Upper lobe of right lung (tissue), 1 donor: ENCODE data around the gene CRAT. TPM values are rescaled to one million over a fixed set of nuclear protein-coding genes. Genes with fewer than 3 reads are reported as not detected.

Experiments used
- ATAC-seq: fragments of 200-7000 bp; cut with Tn5 transposase; one replicate; pipeline ENCODE4 v1.9.1; 2020; ENCODE audit warnings: mild to moderate bottlenecking, moderate library complexity
- DNase-seq: peaks from one replicate; pipeline ENCODE4 v3.0.0-alpha.2; 2020
- H3K27ac ChIP-seq: fragments of 200-600 bp; one replicate; pipeline ENCODE4 v1.8.0; 2022
- H3K27me3 ChIP-seq: fragments of 200-600 bp; one replicate; pipeline ENCODE4 v1.8.0; 2022; ENCODE audit warnings: mild to moderate bottlenecking
- H3K36me3 ChIP-seq: fragments of 200-600 bp; one replicate; pipeline ENCODE4 v1.8.0; 2022
- H3K4me1 ChIP-seq: fragments of 200-600 bp; one replicate; pipeline ENCODE4 v1.8.0; 2022
- H3K4me3 ChIP-seq: fragments of 200-600 bp; one replicate; pipeline ENCODE4 v1.8.0; 2022; ENCODE audit warnings: mild to moderate bottlenecking
- H3K9me3 ChIP-seq: fragments of 200-600 bp; one replicate; pipeline ENCODE4 v1.8.0; 2022
- intact Hi-C: fragments of 100-400 bp; cut with DNase I; formaldehyde crosslinking; loops from one replicate; pipeline ENCODE4 v1.11.0; 2022
- total RNA-seq: library from RNA; stranded (reverse); fragmentation: NEBNext Ultra II Directional; extraction: Animal tissue kit (Norgen Biotek cat#: 25700); gene quantifications from one replicate; pipeline ENCODE4 v1.2.1, GENCODE V29; 2021
- TF ChIP-seq, protein P1 (sequence below): fragments of 200-600 bp; IDR thresholded peaks from one replicate; pipeline ENCODE4 v1.8.0; 2022; ENCODE audit warnings: antibody characterized with exemption
- donor health status: DM: no; HTN: yes; CAD: no; lungs with severe emphysema.

CRAT gene
- total RNA-seq, 1 donor from 2014 or later, result 22.8 TPM

GRCh38 chr9:129095170-129095667, 15.4 kb downstream of the CRAT start:
- H3K27ac ChIP-seq, result no peak overlapping the region
- H3K9me3 ChIP-seq, result no peaks in the 10 kb centered on the region
- intact Hi-C loops, result no loop called here
- ATAC-seq (no peak), DNase-seq (no peak)
- H3K36me3 ChIP-seq, result peaks cover 9% of the 10 kb centered on the region
- H3K4me3 ChIP-seq, result no peak overlapping the region
- no peaks in the 10 kb centered on the region for H3K4me1 ChIP-seq
- no peaks in the 10 kb centered on the region for H3K27me3 ChIP-seq
- TF ChIP-seq, protein P1, sequence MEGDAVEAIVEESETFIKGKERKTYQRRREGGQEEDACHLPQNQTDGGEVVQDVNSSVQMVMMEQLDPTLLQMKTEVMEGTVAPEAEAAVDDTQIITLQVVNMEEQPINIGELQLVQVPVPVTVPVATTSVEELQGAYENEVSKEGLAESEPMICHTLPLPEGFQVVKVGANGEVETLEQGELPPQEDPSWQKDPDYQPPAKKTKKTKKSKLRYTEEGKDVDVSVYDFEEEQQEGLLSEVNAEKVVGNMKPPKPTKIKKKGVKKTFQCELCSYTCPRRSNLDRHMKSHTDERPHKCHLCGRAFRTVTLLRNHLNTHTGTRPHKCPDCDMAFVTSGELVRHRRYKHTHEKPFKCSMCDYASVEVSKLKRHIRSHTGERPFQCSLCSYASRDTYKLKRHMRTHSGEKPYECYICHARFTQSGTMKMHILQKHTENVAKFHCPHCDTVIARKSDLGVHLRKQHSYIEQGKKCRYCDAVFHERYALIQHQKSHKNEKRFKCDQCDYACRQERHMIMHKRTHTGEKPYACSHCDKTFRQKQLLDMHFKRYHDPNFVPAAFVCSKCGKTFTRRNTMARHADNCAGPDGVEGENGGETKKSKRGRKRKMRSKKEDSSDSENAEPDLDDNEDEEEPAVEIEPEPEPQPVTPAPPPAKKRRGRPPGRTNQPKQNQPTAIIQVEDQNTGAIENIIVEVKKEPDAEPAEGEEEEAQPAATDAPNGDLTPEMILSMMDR, result no peak

GRCh38 chr9:129094387-129095169, 16.0 kb downstream of the CRAT start:
- no peaks in the 10 kb centered on the region for H3K4me1 ChIP-seq
- no peak overlapping the region for H3K27ac ChIP-seq
- intact Hi-C loops, result no loop called here
- ATAC-seq (no peak), DNase-seq (no peak)
- no peaks in the 10 kb centered on the region for H3K9me3 ChIP-seq
- H3K36me3 ChIP-seq, result peaks cover 12% of the 10 kb centered on the region
- H3K4me3 ChIP-seq, result no peak overlapping the region
- TF ChIP-seq, protein P1, result no peak
- no peaks in the 10 kb centered on the region for H3K27me3 ChIP-seq

DNA sequence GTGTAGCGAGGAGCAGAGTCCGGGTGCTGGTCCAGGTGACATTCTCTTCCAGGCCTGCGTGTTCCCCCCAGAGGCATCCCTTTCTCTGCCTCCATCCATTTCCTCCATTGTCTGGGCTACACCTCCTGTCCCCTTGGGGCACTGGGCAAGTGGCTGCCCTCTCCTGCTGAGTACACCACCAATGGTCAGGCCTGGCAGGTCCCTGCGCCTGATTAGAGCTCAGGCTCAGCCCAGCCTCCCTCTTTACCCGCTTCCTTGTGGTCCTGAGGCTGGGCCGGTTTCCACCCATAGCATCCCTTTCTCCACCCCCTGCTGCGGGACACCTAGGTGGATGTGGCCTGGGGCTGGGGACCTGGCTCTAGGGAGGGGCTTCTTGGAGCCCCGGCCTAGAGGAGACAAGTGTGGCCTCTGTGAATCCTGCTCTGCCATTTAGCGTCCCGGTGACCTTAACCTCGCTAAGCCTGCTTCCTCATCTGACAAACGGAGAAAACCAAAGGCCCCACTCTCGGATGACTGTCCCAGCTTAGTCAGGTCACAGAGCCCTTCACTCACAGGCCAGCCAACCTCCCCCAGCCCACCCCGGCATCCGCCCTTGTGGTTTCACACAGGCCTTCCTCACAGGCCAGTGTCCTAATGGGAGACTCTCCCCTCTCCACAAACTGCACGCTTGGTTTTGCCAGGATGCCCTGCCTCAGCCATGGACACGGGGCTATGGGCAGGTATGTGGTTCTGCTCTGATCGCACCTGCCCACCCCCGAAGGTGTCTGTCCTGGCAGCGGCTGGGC, 16.8 kb downstream of the CRAT start:
- no peaks in the 10 kb centered on the region for H3K9me3 ChIP-seq
- H3K4me3 ChIP-seq, result no peak overlapping the region
- H3K27me3 ChIP-seq, result no peaks in the 10 kb centered on the region
- no peaks in the 10 kb centered on the region for H3K4me1 ChIP-seq
- H3K36me3 ChIP-seq, result peaks cover 20% of the 10 kb centered on the region
- H3K27ac ChIP-seq, result no peak overlapping the region
- ATAC-seq (no peak), DNase-seq (no peak)
- TF ChIP-seq, protein P1, result no peak
- intact Hi-C loops, result no loop called here

DNA sequence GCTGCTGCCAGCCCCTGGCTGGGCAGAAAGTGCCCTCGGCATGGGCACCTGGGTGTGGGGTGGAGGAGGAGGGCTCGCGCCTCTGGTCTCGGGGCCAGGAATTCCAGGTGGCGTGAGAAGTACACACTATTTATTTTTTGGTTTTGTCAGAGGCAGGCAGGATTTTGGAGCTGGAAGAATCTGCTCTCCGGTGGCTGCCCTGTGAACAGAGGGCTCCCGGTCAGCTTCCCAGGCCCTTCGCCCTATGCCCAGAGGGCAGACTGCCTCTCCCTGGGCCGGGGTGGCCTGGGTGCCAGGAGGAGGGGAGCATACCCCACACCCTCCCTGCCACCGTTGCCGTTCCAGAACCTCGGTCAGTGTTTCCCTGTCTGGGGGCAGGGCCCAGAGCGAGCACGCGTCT, 21.3 kb downstream of the CRAT start:
- Histone ChIP-seq H3K4me3 (no peak overlapping the region), H3K36me3 (peaks cover 36% of the 10 kb centered on the region), H3K4me1 (no peaks in the 10 kb centered on the region), H3K27me3 (no peaks in the 10 kb centered on the region), H3K27ac (no peak overlapping the region), H3K9me3 (no peaks in the 10 kb centered on the region)
- no peak for DNase-seq
- no peak for ATAC-seq
- intact Hi-C loops, result no loop called here
- TF ChIP-seq, protein P1, result no peak

- H3K4me1 ChIP-seq, result peaks cover 19% of the 10 kb centered on the region
- H3K9me3 ChIP-seq, result no peaks in the 10 kb centered on the region
- no peak for ATAC-seq
- H3K27ac ChIP-seq, result no peak overlapping the region
- intact Hi-C loops, result no loop called here
- H3K27me3 ChIP-seq, result no peaks in the 10 kb centered on the region
- H3K36me3 ChIP-seq, result peaks cover 28% of the 10 kb centered on the region
- H3K4me3 ChIP-seq, result no peak overlapping the region
- TF ChIP-seq, protein P1, result no peak
- no peak for DNase-seq
Measured at GRCh38 chr9:129084087-129084486, 26.5 kb downstream of the CRAT start.
